ENCODE data around the gene DLST.

Gene DLST

DNA sequence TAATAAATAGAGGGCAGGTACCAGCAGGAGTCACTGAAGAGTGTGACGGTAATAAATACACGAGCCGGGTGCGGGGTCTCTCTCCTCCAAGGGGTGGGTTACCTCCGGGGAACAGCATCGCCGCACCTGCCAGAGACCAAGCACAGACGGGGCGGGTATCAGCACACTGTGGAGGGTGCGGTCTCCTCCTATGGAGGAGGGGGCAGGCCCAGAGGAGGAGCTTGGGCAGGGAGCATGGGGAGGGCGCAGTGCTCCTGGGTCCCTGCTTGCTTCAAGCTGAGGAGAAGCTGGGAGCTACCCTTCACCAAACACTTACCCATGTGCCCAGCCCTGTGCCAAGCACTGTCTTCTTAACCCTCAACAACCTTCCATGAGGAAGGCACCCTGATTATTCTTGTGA lies 60.9 kb downstream of the DLST start:
- DNase-seq: no peak

DNA sequence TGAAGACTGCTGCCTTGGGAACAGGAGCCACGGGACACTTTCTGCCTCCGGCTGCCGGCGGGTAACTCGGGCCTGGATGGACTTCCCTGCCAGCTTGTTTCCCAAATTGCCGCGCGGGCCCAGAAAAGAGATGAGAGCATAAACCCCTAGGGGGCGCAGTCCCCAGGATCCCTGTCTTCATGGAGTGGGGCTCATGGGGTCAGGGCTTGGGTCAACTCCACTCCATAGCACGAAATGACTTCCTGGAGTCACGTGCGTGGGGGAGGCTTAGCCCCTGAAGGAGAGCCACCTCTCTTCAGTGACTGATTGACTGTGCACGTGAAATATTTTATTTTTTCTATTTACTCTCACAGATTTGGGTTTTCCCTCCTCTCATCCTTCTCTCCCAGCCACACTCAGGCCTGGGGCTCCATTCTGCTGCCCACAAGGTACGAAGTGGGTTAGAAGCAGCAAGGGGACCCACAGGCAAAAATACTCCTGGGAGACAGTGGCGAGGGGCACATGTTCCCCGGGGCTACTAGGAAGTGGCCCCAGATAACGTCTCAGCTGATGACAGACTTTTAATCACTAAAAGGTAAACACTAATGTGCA lies 63.6 kb downstream of the DLST start:
- no peak for DNase-seq

DNA sequence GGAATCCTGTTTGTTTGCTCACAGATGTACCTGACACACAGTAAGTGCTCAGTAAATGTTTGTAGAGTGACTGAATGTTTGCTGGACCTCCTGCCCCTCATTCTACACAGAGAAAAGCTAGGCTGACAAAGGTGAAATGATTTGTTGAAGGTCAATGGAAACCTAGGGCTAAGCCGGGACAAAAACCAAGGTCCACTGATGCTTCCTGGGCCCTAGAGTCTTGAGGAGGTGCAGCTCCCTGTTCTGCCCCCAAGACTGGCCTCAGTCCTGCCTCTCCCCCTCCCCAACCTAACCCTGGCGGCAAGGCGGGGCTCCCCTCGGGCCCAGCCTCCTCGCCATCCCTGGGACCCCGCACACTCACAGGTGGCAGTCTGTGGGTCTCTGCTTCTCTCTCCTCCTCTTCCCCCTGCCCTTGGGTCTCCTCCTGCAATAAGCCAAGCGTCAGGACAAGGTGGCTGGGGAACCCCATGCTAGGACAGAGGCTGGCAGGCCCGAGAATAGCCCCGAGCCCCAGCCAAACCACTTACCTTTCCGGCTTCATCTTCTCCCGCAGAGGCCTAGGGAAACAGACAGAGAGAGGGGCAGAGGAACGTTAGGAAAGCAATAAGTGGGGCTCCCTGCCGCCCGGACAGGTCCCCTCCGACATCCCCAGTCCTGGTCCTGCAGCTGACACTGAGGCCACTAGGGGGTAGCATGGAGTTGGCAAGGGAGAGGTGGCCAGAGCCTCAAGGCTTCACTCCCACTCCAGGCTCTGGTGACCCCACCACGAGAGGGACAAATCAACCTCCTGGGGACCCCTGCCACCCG lies 64.3 kb downstream of the DLST start:
- peak; percentile 82 for DNase-seq

DNA sequence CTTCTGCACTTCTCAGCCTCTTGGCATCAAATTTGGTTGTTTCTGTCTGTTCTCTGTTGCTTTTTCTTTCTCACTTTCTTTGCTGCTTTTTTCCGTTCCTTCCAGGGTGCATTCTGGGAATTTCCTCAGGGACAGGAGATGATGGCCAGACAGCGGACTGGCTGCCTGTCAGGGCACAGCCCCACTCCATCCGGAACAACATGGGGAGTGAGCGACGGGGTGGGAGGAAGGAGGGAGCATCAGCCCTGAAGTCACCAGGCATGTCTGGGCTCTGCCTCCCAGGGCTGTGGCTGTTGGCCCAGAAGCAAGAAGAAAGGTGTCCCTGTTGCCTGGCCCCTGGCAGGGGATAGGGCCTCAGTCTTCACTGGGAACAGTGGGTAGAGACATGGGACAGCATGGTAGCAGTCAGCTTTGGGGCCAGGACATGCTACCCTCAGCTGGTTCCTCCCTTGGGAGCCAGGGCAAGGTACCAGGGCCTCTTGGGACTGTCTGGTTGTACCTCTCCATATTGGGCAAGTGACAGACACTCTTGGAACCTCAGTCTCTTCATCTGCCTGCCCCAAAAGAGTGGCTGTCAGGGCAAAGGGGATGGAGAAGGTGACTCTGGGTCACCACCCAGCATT lies 65.1 kb downstream of the DLST start:
- DNase-seq: no peak

DNA sequence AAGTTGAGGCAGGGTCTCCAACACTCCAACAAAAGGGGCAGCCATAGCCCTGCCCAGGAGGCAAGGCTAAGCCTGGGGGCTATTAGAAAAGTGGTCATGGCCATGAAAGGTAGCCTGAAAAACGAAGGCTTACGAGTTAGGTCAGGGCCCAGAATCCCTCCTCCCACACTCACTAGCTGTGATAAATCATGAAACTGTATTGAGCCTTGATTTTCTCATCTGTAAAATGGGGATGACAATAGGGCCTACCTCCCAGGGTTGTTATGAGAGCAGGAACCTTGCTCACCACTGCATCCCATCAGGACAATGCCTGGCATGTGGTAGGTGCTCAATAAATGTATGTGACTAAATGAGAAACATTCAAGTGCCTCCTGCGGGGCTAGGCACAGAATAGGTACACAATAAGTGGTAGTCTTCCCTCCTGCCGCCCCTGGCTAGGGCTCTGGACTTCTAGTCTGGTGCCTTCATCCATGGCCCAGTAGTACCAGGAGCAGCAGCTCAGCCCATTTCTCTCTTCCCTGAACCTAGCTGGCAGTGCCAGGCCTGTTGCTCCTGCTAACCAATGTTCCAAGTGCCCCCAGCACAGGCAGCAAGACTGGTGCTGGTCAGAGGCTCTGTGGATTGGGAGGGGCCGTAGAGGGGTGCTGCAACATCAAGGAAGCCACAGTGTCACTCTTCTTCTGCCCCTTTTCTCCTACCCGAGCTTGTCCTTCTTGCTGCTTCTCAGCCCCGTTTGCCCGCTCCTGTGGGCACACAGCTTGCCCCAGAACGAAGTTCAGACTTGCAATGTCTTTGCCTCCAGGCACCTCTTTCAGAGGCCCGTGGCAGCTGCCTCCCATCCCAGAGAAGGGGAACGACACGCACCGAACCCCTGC lies 65.9 kb downstream of the DLST start:
- DNase-seq: no peak

DNA sequence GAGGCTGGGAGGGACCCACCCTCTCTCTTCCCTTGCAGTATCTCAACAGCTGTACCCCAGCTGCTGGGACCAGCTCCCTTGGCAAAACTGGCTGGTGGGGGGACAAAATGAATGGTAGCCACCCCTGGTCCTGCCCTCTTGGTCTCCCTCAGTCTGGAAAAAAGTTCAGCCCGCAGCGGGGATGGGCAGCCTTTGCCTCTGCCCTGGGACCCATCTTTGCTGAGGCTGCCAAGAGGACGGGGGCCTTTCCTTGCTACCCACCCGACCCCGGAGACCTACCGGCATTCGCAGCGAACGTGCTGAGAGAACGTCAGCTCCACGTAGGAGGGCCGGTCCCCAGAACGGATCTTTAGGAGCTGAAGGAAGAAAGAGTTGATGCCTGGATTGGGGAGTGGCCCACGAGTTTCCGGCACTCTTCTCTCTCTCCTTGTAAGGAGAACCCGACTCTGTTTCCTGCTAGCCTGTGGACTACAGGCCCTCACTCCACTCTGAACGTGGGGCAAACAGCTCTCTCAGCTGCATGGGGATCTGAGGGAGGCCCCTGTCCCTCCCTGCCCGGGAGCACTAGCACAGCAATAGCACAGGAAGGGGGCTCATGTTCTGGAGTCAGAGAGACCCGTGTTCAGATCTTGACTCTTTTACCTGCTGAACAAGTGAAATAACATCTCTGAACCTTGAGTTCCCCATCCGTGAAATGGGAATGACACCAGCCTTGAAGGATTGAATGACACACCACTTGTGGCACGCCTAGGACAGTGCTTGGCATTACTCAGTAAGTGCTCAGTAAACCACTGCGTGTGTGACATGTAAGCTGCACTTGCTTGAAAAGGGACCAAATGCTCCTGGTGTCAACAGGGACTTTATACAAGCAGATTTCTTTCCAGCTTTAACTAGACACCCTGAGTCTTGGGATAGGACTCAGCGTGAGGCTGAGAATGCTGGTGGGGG lies 66.8 kb downstream of the DLST start:
- no peak for DNase-seq

DNA sequence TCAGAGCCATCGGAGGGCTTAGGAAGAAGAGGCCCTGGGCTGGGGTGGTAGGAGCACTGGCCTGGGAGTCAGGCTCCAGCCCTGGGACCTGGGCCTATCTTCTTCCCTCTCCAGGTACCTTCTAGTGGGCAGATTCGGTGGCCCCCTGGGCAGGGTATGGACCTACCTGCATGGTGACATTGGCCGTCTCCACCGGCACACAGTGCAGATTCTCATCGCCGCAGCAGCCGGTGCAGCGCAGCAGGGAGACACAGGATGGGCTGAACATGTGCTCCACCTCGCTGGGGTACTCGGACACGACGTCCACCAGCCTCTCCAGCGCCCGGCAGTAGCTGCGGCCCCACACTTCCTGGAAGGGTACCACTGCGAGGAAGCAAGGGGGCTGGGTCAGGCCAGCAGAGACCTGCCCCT lies 67.5 kb downstream of the DLST start:
- DNase-seq: no peak

DNA sequence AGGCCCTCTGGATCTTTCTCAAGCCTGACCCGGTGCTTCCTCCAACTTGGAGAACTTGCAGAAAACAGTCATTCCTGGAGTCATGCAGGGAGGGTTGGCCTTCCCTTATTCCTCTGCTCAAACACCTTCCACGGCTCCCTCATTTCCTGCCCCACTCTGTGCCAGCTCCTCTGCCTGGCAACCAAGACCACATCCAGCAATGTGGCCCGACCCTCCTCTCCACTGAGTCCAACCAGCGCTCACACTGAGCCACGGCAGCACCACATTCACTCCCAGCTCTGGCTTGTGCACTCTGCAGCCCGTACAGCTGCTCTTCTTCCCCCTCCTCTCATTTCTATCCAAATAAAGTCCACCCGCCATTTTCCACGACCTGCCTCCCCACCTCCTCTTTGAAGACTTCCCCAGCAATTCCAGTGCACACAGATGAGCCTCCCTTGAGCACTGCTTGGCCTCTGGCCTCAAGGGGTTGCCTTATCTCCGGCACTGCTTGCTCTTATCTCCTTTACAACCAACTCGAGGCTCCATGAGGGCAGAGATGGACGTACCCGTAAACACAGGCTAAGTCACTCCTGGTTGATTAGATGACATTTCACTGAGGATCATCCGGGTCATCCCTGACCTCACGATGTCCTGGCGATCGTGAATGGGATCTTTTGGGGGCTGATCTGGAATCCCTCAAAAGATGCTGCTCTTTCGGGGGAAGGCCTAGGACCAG lies 68.3 kb downstream of the DLST start:
- DNase-seq: no peak

DNA sequence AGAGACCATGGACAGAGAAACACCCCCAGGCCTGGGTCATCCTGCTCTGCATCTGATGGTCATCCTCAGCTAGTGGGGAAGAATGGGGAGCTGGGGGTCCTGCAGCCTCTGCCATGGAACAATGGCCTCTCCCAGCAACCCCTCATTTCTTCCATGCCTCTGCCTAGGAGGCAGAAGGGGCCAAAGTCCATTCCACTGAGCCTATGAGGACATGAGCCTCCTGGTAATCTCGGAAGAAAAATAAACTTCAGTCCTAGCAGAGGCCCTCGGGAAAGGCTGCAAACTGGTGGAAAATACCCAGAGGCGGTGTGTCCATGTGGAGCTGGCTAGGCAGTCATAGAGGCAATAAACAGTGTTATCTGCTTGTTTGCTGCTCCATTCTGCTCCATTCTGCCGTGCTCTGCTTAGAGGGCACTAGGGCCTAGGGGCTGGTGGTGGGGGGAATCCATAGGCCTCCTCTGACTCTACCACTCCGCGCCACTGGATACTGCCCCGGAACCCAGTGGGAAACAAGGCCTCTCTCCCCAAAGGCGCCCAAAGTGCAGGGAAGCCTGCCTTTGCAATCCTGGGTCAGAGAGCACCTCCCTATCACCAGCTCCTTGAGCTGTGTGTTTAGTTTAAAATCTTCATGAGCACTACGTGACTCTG lies 69.2 kb downstream of the DLST start:
- DNase-seq: no peak

DNA sequence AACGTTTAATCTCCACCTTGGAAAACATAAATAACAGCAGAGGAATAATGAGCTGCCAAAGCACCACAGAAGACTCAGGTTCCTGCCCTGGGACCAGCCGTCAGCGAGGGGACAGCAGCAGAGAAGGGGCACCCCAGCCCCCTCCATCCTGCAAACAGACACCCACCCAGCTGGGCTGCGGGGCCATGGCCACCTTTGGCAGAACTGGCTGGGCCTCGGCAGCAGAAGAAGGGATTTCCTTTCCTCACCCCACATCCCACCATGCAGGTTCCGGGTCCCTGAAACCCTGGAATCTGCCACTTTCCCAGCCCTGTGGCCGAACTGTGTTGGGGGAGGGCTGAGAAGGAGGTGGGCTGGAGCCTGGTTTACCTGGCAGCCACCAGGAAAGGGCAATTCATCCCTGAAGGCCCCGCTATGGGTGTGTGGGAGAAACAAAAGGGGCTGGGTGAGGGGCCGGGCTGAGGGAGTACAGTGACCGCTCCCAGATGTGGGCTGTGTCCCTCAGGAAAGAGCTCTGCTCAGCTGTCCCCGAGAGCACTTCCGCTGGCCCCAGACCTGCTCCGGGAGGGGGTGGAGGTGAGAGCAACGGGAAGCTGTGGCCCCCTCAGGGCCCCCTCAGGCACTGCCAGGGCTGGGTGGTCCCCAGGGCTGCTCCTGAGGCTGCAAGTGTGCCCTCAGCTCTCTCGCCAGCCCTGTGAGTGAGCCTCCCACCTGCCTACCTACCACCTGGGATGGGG lies 69.9 kb downstream of the DLST start:
- no peak for DNase-seq

DNA sequence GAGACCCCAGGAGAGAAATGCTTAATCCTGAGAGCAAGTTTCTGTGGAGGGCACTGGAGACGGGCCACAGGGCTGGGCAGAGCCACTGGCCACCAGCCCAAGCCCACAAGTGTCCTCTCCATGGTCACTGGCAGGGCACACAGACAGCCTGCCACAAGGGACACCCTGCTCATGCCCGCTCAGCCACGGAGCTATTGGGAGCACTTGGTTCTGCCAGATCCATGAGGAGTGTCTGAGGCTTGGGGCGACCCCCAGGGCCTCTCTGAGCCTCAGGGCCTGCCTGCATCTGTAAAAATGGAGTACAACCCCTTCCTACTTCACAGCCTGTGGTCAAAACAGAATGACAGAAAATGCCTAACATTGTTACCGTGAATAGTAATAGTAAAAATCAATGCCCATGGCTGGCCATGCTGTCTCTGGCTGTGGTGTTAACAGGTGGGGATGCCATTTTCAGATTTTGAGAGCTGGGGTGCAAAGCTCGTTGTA lies 70.5 kb downstream of the DLST start:
- DNase-seq: no peak

DNA sequence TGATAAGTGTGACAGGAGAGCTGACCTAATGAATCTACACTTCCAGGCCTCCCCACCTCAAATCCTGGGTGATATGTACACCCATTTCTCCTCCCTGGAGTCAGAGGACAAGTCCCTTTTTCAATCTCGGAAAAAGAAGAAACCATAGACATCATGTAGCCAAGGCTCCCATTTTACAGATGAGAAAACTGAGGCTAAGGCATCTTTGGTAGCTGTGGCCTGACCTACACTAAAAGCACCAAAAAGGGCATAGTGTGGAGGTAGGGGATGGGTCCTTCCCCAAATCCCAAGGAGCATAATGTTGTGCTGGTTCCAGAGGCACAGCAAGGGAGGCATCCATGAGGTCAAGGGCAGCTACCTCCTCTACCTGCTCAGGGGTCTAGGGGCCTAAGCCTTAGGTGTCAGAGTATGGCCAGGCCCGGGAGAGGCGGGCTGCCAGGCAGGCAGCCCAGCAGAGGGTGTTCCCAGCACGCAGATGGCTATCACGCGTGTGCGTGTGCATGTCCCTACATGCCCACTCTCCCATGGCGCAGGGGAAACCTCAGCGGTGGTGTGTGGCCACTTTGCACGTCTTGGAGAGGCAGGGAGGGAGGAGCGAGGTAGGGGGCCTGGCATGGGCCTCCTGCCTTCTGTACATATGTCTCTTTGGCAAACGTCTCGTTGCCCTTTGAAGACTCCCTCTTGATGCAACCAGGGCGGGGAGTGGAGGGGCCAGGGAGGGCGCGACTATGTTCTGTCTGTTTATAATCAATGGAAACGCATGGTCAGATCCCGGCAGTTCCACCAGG lies 71.2 kb downstream of the DLST start:
- DNase-seq: no peak

All from stimulated activated CD4-positive, alpha-beta T cell treated with anti-CD3 and anti-CD28 coated beads, Interleukin-4, amount 100 ng/mL, for 24 hours (primary cell).